ENCODE results near the gene CALD1.
A peak's percentile ranks its signal among the peaks of the same experiment; 100 is the strongest.
"Not testable (repeated sequence)": the region's sequence is repeated elsewhere in the genome, so short reads cannot be mapped to it uniquely, and the experiment has no call there.

The CALD1 gene

DNA sequence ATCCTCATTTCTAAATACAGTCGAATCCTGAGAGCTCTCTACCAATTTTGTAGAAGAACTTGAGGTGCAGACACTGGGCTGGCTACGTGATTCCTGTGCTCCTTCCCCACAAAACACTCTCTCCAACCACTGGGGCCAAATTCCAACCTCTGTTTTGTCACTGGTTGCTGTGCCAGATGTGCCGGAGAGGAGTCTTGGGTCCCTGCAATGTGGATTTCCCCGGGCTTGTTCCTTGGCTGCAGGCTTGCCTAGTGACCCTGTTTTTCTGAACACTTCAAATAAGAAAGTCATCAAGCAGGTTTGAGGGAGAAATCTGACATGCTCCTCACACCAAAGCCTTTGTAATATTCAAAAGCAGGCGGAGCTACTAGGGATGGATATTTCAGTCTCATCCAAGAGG lies 162.5 kb downstream of the CALD1 start:
- DNase-seq (ENCODE audit: insufficient read length, low spot score) (no peak), FAIRE-seq (no peak)

DNA sequence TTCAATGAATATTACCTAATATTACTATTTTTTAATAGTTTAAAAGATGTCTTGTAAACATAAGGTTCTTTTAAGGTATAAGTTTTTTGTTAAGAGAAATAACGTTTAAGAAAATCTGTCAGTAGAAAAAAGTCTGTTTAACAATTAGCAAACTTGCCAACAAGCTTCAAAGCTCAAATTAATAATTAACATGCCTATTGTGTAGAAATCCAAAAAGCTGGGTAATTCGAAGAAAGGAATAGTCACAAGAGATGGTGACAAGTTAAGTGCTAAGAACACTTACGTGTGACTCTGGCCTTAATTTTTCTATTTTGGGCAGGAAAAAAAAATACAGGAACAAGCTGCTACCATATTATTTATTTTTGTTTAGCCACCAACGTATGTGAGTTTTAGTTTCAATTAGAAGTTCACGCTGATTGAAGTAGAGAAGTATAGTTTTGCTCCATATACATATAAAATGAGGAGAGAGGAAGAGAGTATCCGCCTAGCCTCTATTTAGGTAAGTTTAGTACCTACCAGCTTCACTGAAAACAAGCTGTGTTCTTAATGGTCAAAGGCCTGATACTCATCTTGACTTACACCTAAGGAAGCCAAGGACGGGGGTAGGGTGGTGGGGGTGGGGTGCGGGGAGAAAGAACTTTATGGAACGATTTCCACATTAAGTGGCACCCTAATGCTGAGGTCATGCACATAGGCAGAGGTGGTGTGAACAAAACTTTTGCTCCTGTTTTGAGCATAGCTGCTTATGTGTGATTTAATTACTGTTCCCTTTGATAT lies 163.4 kb downstream of the CALD1 start:
- FAIRE-seq (no peak), DNase-seq (ENCODE audit: insufficient read length, low spot score) (no peak)

DNA sequence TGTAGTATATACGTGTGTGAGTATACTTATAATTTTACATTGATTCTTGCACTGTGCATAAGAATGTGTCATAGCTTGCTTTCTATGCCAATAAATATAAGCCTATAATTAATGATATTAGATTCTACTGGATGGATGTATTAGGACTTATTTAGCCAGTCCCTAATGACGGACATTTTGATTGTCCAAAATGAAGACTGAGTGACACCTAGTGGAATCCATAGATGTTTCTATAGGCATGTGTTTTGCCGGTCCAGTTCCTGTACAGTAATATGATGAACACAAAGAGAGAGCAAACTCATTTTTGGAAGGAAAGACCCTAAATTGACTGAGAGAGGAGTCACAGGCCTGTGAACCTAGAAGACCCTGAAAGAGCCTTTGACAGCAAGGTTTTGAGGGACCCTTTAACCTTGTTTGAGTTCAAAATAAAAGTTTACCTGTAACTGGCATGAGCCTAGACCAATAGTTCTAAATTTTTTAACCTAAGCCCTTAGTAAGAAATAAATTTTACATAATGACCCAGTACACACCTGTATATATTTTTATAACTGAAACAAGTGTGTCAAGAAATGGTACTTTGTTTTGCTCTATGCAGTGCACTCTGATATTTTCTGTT lies 164.5 kb downstream of the CALD1 start:
- DNase-seq (ENCODE audit: insufficient read length, low spot score): no peak
- peak; percentile 78 for FAIRE-seq

DNA sequence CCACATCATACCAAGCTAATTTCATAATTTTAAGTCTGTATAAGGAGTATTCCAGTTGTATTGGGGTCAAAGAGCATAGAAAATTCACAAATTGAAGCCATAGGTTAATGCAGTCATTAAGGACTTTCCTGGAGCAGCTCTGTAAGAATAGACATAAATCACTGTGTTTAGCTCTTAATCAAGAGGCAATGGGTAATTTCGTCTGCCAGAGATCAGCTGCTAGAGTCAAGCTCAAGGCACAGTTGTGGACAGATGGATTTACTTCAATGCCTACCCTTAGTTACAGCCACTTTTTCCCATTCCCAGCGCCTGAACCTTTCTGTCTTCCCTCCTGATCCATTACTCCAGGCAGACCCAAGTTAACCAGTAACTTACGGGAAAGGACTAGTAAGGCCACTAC lies 166.3 kb downstream of the CALD1 start:
- DNase-seq (ENCODE audit: insufficient read length, low spot score): no peak
- FAIRE-seq: no peak

DNA sequence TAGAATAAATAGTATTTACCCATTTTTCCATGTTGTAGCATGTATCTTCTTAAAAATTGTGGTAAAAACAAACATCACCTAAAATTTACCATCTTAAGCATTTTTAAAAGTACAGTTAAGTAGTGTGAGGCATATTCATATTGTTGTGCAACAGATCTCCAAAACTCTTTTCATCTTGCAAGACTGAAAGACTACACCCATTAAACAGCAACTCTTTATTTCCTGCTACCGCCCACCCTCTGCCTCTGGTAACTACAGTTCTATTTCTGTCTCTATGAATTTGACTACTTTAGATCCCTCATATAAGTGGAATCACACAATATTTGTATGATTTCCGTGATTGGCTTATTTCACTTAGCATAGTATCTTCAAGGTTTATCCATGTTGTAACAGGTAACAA lies 166.8 kb downstream of the CALD1 start:
- FAIRE-seq: no peak
- DNase-seq (ENCODE audit: insufficient read length, low spot score): no peak

DNA sequence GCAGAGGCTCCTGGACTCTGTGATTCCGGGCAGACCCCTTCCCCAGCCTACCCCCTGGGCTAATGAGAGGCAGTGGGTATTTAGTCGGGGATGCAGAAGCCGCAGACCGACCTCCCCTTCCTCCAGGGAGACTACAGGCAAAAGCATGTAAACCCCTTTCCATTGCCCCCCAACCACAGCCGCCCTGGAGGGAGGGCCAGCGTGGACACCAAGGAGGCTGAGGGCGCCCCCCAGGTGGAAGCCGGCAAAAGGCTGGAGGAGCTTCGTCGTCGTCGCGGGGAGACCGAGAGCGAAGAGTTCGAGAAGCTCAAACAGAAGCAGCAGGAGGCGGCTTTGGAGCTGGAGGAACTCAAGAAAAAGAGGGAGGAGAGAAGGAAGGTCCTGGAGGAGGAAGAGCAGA lies 167.9 kb downstream of the CALD1 start:
- DNase-seq (ENCODE audit: insufficient read length, low spot score) (no peak), FAIRE-seq (no peak)

DNA sequence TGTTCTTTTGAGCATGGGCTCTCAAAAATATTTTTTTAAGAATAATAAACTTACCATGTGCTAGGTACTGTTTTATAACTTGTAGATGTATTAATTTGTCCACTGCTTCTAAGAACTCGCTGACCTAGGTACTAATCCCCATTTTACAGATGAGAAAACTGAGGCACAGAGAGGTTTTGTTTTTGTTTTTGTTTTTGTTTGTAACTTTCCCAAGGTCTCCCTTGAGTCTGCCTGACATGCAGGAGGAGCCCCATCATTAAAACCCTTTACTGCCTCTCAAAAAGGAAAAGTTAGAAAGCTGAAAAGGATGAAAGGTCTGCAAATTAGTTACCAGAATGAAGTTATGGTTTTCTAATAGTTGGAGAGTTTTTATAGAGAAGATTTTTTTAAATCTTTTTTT lies 168.4 kb downstream of the CALD1 start:
- FAIRE-seq: no peak
- DNase-seq (ENCODE audit: insufficient read length, low spot score): no peak

DNA sequence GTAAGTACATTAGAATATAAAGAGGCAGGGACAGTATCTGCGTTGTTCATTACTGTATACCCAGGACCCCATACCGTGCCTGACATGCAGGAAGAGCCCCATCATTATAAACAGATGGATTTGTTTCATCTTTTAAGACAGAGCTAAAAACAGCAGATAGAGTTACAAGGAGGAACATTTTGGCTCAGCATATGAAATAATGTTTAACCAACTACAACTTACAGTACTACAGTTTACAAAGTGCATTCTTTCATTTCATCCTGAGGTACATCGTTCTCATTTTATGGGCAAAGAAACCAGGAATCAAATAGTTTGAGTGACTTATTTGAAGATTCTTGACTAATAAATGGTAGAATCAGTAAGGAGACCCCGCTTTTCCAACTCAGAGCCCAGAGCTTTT lies 168.8 kb downstream of the CALD1 start:
- DNase-seq (ENCODE audit: insufficient read length, low spot score) (no peak), FAIRE-seq (no peak)

DNA sequence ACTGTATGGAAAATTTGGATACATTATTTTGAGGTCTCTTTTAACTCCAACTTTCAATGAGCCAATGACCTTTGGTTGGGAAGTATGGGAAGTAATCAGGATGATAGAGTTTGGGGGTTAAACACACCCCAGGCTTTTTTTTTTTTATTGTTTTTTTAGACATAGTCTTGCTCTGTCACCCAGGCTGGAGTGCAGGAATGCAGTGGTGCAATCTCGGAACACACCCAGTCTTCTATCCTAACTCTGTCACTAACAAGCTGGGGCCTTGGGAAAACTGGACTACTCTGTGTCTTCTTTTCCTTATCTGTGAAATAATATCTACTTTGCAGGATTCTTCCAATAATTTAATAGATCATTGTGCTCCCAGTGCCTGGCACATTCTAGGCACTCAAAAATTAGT lies 169.3 kb downstream of the CALD1 start:
- DNase-seq (ENCODE audit: insufficient read length, low spot score): no peak
- no peak for FAIRE-seq

DNA sequence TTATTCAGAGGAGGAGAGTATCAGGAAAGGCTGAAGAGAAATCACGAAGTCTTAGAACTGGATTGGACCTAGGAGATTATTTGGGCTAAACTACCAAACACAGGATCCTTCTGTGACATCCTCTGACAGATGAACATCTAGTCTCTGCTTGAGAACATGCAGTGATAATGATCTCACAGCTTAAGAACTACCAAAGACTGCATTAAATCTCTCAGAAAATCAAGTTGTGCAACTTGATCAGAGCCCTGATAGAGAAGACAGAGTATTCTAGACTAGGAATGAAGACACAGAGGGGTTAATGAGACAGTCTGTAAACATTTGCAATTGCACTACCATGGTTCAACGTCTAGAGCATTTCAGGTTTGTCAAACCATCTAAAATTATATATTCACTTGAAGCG lies 169.7 kb downstream of the CALD1 start:
- no peak for DNase-seq (ENCODE audit: insufficient read length, low spot score)

DNA sequence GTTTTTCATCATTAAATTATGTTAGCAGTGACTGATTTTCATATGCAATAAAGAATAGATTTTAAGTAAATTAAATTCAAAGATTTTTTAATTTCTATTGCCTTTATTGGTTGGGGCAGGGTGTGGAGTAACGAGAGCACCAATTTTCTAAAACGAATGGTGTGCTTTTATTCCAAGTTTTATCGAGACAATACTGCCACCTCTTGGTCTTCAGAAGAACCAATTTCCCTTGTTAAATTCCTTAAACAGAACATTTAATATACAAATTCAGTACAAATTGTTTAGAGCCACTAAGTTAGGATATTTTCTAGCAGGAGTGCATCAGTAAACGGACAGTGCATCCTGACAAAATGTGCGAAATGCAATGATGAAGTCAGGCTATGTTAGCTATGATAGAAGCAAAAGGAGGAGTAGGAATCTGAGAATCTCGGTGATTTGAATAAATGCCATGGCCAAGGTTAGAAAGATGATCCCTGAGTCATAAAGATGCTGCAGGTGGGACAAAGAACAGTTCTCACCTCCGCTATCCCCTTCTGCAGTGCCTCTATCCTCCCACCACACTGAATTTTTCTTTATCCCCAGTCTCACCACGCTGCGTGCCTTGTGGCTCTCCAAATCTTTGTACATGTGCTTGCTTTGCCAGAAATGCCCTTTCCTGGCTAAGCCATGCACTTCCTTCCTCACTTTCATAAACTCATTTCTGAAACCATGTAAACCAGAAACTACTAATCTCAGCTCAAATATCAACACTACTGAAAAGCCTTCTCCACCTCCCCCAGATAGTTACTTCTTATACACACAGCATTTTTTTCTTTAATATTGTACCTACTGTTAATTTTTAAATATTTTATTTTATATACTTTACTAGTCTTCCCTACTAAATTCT lies 175.0 kb downstream of the CALD1 start:
- DNase-seq (ENCODE audit: insufficient read length, low spot score): no peak

More for the DNA sequence above, 169.7 kb downstream of the CALD1 start:
- no peak for FAIRE-seq

DNA sequence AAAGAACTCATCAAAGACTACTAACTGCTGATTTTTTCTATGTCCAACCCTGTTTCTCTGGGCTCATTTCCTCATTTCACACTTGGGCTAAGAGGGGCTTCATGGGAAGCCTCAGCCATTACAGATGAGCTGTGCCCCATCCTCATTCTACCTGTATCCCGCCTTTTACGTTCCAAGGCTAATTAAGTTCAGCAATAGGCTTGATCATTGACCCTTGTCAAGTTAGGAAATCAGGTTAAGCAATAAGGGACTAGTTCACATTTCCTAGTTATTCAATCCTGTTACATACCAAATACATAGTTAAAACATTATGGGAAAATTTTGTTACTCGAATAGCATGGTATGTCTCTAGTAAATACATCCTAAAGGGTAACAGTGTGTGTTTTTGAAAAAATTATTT lies 177.6 kb downstream of the CALD1 start:
- DNase-seq (ENCODE audit: insufficient read length, low spot score) (no peak), FAIRE-seq (peak; percentile 28)

More for the DNA sequence above, 175.0 kb downstream of the CALD1 start:
- peak; percentile 82 for FAIRE-seq

DNA sequence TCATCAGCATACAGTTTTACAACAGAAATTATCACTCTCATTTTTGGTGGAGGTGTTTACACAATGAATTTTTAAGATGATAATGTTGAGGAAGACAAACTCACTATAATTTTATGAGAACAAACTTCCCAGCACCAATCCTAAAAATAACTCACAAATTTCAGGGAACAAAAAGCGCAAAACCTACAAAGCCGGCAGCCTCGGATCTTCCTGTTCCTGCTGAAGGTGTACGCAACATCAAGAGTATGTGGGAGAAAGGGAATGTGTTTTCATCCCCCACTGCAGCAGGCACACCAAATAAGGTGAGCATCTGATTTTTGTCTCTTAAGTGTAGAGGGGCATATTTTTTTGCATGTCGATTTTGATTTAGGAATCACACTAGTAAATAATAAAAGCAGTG lies 180.4 kb downstream of the CALD1 start:
- DNase-seq (ENCODE audit: insufficient read length, low spot score): no peak

DNA sequence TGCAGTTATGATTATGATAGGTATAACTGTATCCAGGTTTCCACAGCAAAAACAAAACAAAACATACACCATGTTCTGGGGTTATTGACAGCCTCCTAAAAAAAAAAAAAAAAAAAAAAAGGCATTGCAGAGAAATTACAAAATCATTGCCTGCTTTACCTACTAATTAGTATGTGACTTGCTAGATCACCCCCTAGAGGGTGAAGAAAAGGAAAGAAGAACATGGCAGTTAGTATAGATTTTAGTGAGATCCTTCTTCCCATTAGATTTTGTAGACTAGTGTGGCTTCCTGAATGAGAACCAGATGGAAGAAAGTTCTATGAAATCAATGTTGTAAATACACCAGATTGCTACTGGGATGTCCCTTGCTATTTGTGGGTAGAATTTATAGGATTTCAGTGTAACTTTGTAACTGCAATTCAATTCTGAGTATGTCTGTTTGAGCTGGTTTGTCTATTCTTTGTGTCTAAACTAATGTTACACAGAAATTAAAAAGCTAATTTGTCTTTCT lies 182.9 kb downstream of the CALD1 start:
- DNase-seq (ENCODE audit: insufficient read length, low spot score) (no peak), FAIRE-seq (no peak)

More for the DNA sequence above, 180.4 kb downstream of the CALD1 start:
- no peak for FAIRE-seq

DNA sequence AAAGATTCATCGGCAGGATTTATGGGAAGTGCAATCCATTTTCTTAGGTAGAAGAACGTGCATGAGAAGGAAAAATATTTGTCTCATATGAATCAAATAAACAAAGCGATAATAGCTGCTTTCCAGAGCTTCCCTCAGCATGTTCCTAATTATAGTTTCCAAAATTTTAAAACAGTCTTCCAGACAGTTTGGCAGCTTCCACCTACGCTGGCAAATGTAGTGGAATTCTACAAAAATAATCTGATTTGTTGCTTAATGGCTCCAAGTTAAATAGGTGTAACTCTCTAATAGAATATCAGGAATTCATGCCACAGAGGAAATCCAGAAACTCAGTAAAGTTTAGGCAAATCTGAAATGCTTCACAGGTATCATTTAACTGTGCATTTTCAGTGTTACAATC lies 183.6 kb downstream of the CALD1 start:
- no peak for DNase-seq (ENCODE audit: insufficient read length, low spot score)
- no peak for FAIRE-seq

DNA sequence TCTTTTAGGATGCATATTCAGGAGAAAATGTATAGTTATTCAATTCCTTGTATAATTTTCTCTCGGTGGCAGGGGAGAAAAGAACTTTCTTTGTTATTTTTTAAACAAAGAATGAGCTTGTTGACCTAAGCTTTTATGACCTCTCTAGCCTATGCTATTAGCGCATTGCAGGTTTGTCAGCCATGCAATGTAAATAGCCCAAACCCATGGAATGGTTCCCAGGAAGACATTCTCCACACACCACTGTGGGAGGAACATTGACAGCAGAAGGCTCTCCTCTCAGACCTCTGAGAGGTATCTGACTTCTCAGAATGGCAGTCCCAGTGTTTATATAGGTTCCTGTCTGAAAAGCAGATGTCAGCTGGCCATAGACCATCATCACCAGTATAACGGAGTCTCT lies 187.3 kb downstream of the CALD1 start:
- FAIRE-seq (no peak), DNase-seq (ENCODE audit: insufficient read length, low spot score) (no peak)

DNA sequence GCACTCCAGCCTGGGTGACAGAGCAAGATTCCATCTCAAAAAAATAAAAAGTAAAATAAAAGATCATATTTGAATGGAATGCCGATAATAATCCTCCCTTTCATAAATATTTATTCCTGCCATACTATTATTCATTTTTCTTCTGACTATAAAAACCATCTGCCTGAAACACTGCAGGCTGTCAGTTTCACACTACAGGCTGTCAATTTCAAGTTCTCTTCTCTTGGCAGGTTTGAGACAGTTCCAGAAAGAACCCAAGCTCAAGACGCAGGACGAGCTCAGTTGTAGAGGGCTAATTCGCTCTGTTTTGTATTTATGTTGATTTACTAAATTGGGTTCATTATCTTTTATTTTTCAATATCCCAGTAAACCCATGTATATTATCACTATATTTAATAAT lies 188.7 kb downstream of the CALD1 start:
- no peak for DNase-seq (ENCODE audit: insufficient read length, low spot score)
- FAIRE-seq: no peak

DNA sequence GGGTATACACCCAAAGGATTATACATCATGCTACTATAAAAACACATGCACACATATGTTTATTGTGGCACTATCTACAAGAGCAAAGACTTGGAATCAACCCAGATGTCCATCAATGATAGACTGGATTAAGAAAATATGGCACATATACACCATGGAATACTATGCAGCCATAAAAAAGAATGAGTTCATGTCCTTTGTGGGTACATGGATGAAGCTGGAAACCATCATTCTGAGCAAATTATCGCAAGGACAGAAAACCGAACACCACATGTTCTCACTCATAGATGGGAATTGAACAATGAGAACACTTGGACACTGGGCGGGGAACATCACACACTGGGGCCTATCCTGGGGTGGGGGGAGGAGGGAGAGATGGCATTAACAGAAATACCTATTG lies 202.2 kb downstream of the CALD1 start:
- not testable (repeated sequence) for FAIRE-seq

DNA sequence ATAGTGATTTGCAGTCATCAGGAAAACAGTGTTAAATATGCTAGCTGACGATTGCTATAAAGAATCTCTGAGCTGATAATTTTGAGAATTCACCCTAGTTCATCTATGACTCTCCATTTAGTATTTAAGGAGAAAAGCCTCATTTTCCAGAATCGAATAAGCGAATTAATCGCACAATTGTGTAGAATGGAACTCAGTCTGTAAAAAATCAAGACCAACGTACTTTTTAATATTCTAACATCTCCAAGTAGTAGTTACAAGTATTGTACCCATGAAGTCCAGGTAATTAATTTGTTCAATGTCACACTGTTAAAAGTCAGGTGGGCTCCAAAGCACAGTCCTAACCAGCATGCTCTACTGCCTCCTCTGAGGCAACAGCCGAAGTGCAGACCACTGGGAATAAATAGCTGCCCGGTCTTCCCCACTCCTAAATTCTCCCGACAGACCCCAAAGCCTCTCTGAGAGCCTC lies 206.5 kb downstream of the CALD1 start:
- FAIRE-seq: no peak
- DNase-seq (ENCODE audit: insufficient read length, low spot score): no peak

More for the DNA sequence above, 202.2 kb downstream of the CALD1 start:
- not testable (repeated sequence) for DNase-seq (ENCODE audit: insufficient read length, low spot score)

DNA sequence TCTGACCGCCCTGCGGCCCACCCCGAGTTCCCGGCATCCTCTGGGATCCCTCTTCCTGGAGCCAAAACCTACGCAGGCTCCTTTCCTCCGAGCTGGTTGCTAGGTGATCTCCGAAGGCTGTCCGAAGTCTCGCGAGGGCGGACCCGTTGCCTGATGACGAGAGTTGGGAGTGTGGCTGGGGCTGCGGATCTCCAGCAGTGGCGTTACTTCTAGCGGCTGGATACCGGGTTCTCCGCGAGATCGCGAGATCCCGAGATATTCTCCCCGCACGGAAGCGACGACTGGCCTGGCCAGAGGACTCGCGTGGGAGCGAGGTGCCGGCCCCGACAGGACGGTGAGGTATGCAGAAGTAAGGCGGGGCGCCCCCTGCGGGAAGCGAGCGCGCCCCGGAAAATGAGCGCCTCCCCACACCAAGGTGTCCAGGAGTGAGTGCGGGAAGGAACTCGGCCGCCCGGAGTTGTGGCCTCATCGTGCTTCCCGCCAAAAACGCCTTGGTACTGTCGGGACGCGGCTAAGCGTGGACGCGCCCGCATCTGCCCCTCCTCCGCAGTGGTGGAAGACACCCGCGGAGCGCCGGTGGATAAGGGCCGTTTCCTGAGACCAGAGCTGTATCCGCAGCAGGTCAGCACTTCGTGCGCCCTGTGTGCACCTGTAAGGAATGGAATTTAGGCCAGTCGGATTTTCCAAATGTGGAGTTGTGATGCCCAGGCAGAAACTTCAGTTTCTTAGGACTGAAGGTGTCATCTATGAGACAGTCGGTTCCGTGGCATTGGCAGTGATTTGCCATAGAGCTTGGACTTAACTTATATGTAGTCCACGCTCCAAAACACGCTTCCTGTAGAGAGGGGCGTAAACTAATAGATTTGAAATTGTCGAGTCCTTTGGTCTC lies 207.2 kb downstream of the CALD1 start, which contains the start of gene AGBL3:
Gene AGBL3 (plus strand): TSS at position 146 of the 889 bp plus-strand sequence. CDS start 1,426 bp downstream, outside the sequence.
- FAIRE-seq: peak; percentile 96

More for the DNA sequence above, 207.2 kb downstream of the CALD1 start, which contains the start of gene AGBL3:
- peak; percentile 68 for DNase-seq (ENCODE audit: insufficient read length, low spot score)
